GM12892 (cell line): ENCODE data around the gene ELMOD3.
"Not testable (repeated sequence)": the region's sequence is repeated elsewhere in the genome, so short reads cannot be mapped to it uniquely, and the experiment has no call there.

ENCODE experiments used
- DNase-seq: peaks from one replicate; pipeline ENCODE4 v3.0.0; 2011; ENCODE audit not compliant: insufficient read length
- FAIRE-seq: peaks from 2 replicates; lab custom pipeline; 2011; peaks lifted over from hg19 to GRCh38; lab: Jason Lieb, UNC
- POLR2A ChIP-seq: IDR thresholded peaks from 2 replicates; pipeline ENCODE4 v1.6.1; 2011; ENCODE audit warnings: low read depth, low read length, control low read depth
- POLR2AphosphoS5 ChIP-seq: IDR thresholded peaks from 2 replicates; pipeline ENCODE4 v1.6.1; 2011; ENCODE audit warnings: low read depth, low read length, control low read depth
- TAF1 ChIP-seq: IDR thresholded peaks from 2 replicates; pipeline ENCODE4 v1.6.1; 2011; ENCODE audit warnings: low read depth, mild to moderate bottlenecking, control low read depth, low read length, borderline replicate concordance

Gene ELMOD3

GRCh38 chr2:85357736-85358135, 3.2 kb downstream of the ELMOD3 start:
- FAIRE-seq (no peak), DNase-seq (no peak)
- TF ChIP-seq TAF1 = no peak
- TF ChIP-seq POLR2AphosphoS5 = no peak
- TF ChIP-seq POLR2A = no peak

GRCh38 chr2:85362653-85363387, 8.3 kb downstream of the ELMOD3 start:
- DNase-seq, FAIRE-seq: not testable (repeated sequence)

- DNase-seq (no peak), FAIRE-seq (no peak)
- TF ChIP-seq POLR2A (no peak), POLR2AphosphoS5 (no peak), TAF1 (no peak)
Observed at GRCh38 chr2:85367180-85367579, 12.6 kb downstream of the ELMOD3 start.

GRCh38 chr2:85368921-85369320, 14.4 kb downstream of the ELMOD3 start:
- FAIRE-seq = no peak
- DNase-seq = no peak
- no peak for TF ChIP-seq POLR2A
- TF ChIP-seq POLR2AphosphoS5 = no peak
- TF ChIP-seq TAF1 = no peak

GRCh38 chr2:85369500-85369899, 14.9 kb downstream of the ELMOD3 start:
- TF ChIP-seq TAF1 (no peak), POLR2A (no peak), POLR2AphosphoS5 (no peak)
- DNase-seq (no peak), FAIRE-seq (no peak)

- FAIRE-seq = no peak
- DNase-seq = no peak
- TF ChIP-seq TAF1 = no peak
- no peak for TF ChIP-seq POLR2A
- TF ChIP-seq POLR2AphosphoS5 = no peak
Observed at GRCh38 chr2:85371045-85371444, 16.5 kb downstream of the ELMOD3 start.

- no peak for TF ChIP-seq POLR2A
- FAIRE-seq (no peak), DNase-seq (no peak)
Observed at GRCh38 chr2:85376291-85377065, 21.9 kb downstream of the ELMOD3 start.

GRCh38 chr2:85377083-85377482, 22.5 kb downstream of the ELMOD3 start:
- DNase-seq (no peak), FAIRE-seq (no peak)
- TF ChIP-seq TAF1 (no peak), POLR2A (no peak), POLR2AphosphoS5 (no peak)

- no peak for DNase-seq
- no peak for TF ChIP-seq TAF1
- no peak for TF ChIP-seq POLR2AphosphoS5
- TF ChIP-seq POLR2A = no peak
- FAIRE-seq = no peak
Observed at GRCh38 chr2:85378257-85378656, 23.7 kb downstream of the ELMOD3 start.

GRCh38 chr2:85380048-85380447, 25.5 kb downstream of the ELMOD3 start:
- TF ChIP-seq POLR2AphosphoS5 (no peak), TAF1 (no peak), POLR2A (no peak)
- no peak for DNase-seq
- no peak for FAIRE-seq

- not testable (repeated sequence) for FAIRE-seq, DNase-seq
Observed at GRCh38 chr2:85383151-85383550, 28.6 kb downstream of the ELMOD3 start.

GRCh38 chr2:85383850-85384249, 29.3 kb downstream of the ELMOD3 start:
- no peak for DNase-seq
- no peak for TF ChIP-seq TAF1
- no peak for TF ChIP-seq POLR2AphosphoS5
- no peak for TF ChIP-seq POLR2A
- FAIRE-seq = no peak
